GM12872 (cell line): ENCODE results near the gene FAM184A.

Source experiments
- TF ChIP-seq, protein P1 (sequence below): IDR thresholded peaks from 3 replicates; pipeline ENCODE4 v1.5.1; 2011; ENCODE audit warnings: low read depth, mild to moderate bottlenecking, low read length, moderate library complexity; ENCODE audit not compliant: insufficient read depth

FAM184A gene

DNA sequence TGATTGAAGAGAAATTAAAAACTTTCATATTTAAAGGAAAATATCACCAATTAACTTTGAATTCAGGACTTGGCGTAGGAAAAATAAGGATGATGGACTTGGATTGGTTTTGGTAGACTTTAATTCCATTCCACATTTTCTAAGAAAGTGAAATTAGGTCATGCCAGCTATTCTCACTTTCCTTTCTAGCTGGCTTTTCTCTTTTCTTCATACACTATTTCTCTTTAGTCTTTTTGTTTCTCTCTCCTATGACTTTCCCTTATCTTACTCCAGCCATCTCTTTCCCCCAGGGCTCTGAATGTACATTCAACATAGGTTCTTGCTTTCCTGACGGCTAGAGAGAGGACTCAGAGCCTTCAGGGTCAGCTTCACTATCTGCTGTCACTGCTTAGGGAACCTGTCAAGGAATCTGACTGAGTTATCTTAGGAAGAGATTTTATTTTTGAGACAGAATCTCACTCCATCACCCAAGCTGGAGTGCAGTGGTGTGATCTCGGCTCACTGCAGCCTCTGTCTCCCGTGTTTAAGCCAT is 82.1 kb downstream of the FAM184A start:
- TF ChIP-seq, protein P1, sequence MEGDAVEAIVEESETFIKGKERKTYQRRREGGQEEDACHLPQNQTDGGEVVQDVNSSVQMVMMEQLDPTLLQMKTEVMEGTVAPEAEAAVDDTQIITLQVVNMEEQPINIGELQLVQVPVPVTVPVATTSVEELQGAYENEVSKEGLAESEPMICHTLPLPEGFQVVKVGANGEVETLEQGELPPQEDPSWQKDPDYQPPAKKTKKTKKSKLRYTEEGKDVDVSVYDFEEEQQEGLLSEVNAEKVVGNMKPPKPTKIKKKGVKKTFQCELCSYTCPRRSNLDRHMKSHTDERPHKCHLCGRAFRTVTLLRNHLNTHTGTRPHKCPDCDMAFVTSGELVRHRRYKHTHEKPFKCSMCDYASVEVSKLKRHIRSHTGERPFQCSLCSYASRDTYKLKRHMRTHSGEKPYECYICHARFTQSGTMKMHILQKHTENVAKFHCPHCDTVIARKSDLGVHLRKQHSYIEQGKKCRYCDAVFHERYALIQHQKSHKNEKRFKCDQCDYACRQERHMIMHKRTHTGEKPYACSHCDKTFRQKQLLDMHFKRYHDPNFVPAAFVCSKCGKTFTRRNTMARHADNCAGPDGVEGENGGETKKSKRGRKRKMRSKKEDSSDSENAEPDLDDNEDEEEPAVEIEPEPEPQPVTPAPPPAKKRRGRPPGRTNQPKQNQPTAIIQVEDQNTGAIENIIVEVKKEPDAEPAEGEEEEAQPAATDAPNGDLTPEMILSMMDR: no peak

DNA sequence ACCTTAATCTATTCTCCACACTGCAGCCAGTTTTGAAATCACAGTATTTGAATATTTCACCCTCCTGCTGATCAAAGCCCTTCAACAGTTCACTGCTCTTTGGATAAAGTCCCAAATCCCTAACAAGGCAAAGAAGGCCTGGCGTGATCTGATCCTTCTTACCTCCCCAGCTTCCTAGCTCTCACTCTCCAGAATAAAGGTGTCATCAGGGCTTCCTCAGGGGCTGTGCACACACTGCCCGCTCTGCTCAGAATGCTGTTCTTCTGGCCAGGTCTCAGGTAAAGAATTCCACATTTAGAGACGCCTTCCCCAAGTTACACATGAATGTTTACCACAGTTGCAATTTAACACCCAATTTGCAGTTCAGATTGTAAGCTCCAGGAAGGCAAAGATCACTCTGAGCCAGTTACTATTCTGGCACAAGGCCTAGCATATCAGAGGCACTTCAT is 84.6 kb downstream of the FAM184A start:
- TF ChIP-seq, protein P1: no peak

DNA sequence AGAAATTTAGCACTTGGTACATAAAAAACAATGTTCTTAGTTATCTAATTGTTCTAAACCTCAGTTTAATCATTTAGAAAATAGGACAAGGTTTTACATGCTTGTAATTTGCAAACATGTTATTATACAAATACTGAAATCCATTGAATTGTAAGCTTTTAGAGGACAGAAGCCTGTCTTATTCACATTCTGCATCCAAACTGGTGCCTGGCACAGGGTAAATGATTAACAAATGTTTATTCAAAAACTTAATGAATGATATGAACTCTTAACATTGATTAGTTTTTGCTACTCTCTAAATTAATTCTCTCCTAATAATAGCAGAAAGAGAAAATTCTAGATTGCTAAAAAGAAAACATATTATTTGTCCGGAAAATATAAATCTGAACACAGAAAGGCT is 85.1 kb downstream of the FAM184A start:
- TF ChIP-seq, protein P1: no peak

DNA sequence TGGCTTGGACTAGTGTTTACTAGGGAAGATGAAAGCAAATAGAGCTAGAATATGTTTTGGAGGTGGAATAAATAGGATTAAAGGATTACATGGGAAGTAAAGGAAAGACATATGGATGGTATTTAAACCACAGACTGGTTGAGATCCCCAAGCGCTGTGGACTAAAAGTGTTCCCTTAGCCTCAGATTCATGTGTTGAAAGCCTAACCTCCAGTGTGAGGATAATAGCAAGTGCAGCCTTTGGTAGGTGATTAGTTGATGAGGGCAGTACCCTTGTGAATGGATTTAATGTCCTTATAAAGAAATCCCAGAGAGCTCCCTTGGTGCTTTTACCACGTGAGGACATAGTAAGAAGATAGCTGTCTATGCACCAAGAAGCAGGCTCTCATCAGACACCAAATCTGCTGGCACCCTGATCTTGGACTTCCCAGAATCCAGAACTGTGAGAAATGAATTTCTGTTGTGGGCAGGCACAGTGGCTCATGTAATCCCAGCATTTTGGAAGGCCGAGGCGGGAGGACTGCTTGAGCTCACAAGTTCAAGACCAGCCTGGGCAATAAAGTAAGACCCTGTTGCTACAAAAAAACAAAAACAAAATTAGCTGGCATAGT is 86.2 kb downstream of the FAM184A start:
- TF ChIP-seq, protein P1: no peak

DNA sequence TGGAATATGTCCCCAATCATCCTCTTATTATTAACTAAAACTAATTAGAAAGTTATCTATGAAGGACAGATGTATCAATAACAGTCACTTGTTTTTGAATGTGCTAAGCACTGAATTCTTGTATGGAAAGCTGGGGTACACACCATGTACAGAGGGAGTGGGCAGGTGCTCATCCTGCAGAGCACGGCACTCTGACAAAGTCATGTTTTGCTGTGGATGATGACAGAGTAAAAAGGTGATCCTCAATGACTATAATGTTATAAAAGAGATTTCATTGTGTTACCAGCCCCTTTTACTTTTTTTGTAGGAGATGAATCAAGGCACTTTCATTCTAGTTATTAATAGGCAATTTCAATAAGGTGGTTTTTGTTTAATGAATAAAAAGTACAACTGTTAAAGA is 92.2 kb downstream of the FAM184A start:
- TF ChIP-seq, protein P1: no peak

DNA sequence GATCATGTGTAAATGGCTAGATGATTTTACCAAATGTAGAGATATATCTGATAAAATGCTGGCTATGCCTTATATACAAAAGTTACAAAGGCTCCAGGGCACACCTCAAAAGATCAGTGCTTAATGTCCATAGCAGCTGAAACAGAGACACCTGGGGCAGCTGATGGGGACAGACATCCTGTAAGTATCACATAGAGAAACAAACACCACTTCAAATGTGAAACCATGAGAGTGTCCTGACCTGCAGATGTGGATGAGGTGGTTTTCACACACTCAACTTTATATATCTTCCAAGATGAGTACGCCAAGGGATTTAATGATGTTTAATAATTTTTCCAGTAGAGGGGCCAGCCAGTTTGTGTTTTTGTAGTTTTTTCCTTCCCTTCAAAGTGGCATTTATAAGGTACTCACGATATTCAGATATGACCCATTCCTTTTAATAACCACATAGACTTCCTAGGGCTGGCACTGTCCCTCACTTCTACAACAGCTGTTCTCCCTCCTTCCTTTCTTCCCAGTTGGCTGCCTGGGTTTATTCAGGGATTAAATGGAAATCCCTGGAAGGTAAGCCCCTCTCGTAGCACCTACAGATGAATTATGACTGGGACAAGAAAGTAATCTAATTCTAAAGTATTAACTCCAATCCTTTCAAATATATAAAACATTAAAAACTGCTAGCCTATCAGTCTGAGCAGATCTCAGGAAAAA is 93.2 kb downstream of the FAM184A start:
- TF ChIP-seq, protein P1: no peak

DNA sequence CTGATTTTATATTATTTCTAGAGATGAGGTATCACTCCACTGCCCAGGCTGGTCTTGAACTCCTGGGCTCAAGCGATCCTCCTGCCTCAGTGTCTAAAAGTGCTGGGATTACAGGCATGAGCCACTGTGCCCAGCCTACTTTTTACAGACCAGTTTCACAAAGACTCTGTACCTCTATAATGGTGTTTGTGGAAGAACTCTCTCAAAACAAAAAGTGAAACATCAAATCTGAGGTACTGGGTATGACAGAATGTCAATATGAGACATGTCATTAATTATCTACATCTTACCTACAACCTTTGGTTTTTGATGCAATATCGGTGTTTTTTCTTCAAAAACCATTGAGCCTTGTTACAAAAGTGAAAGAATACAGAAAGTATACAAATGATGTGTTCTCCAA is 94.1 kb downstream of the FAM184A start:
- TF ChIP-seq, protein P1: no peak
